SU-DHL-6 (cell line): ENCODE results near the gene BSG.
"Not testable (repeated sequence)": the region's sequence is repeated elsewhere in the genome, so short reads cannot be mapped to it uniquely, and the experiment has no call there.

ENCODE experiments used
- H2AFZ ChIP-seq: fragments of 200-600 bp; sonication (generic); 2 replicates; pipeline ENCODE4 v1.6.1; 2014; ENCODE audit warnings: low read depth, mild to moderate bottlenecking, moderate library complexity, mixed read lengths, antibody characterized with exemption, low read length; ENCODE audit not compliant: severe bottlenecking
- H3F3A ChIP-seq: fragments of 200-600 bp; shearing (Covaris generic); 2 replicates; pipeline ENCODE4 v1.6.0; 2016; ENCODE audit warnings: antibody characterized with exemption, mild to moderate bottlenecking; ENCODE audit not compliant: insufficient read depth
- H3K27ac ChIP-seq: fragments of 200-600 bp; sonication (generic); 2 replicates; pipeline ENCODE4 v1.5.1; 2016; ENCODE audit warnings: low read depth, mild to moderate bottlenecking, low read length, moderate library complexity, mixed read lengths
- H3K27me3 ChIP-seq: fragments of 200-600 bp; sonication (generic), shearing (Covaris generic); 2 replicates; pipeline ENCODE4 v1.6.0; 2014; ENCODE audit warnings: mild to moderate bottlenecking, low read length
- H3K36me3 ChIP-seq: fragments of 200-600 bp; sonication (generic); 2 replicates; pipeline ENCODE4 v1.6.1; 2014; ENCODE audit warnings: mild to moderate bottlenecking, low read length, mixed read lengths
- H3K4me2 ChIP-seq: fragments of 300-600, 200-600 bp; shearing (Covaris generic), sonication (generic); 2 replicates; pipeline ENCODE4 v1.6.0; 2014; ENCODE audit warnings: low read length, low read depth, mild to moderate bottlenecking; ENCODE audit not compliant: poor library complexity, severe bottlenecking
- H3K4me3 ChIP-seq: fragments of 200-600 bp; sonication (generic); 2 replicates; pipeline ENCODE4 v1.5.1; 2014; ENCODE audit warnings: antibody characterized with exemption, low read length, mild to moderate bottlenecking, mixed read lengths; ENCODE audit not compliant: insufficient read depth, poor library complexity, severe bottlenecking
- H3K79me2 ChIP-seq: fragments of 200-600 bp; sonication (generic); 2 replicates; pipeline ENCODE4 v1.6.1; 2014; ENCODE audit warnings: mild to moderate bottlenecking, low read length, moderate library complexity; ENCODE audit not compliant: insufficient read depth
- H3K9ac ChIP-seq: fragments of 200-600 bp; sonication (generic); 2 replicates; pipeline ENCODE4 v1.7.0; 2014; ENCODE audit warnings: mild to moderate bottlenecking, low read length
- H3K9me2 ChIP-seq: fragments of 200-600 bp; sonication (generic); replicated peaks from 2 replicates; pipeline ENCODE4 v1.6.1; 2014; ENCODE audit warnings: low read length; ENCODE audit not compliant: insufficient read depth
- H3K9me3 ChIP-seq: fragments of 200-600 bp; sonication (generic); 2 replicates; pipeline ENCODE4 v1.6.1; 2014; ENCODE audit warnings: low read length, mixed read lengths; ENCODE audit not compliant: insufficient read depth
- H4K20me1 ChIP-seq: fragments of 200-600 bp; sonication (generic); 2 replicates; pipeline ENCODE4 v1.6.1; 2014; ENCODE audit warnings: low read depth, mild to moderate bottlenecking, antibody characterized with exemption, low read length, moderate library complexity, mixed read lengths
- CTCF ChIP-seq: fragments of 200-600 bp; sonication (generic); IDR thresholded peaks from one replicate; pipeline ENCODE4 v1.5.1; 2017; ENCODE audit warnings: antibody characterized with exemption, mild to moderate bottlenecking, low read length, moderate library complexity; ENCODE audit not compliant: insufficient read depth, poor library complexity, severe bottlenecking
- EZH2phosphoT487 ChIP-seq: fragments of 200-600 bp; sonication (generic), shearing (Covaris generic); conservative IDR thresholded peaks from 2 replicates; pipeline ENCODE4 v1.6.1; 2018; ENCODE audit warnings: mild to moderate bottlenecking, antibody characterized with exemption, low read length, moderate library complexity, mixed read lengths

BSG gene

GRCh38 chr19:601790-602189 lies 29.4 kb downstream of the BSG start:
- TF ChIP-seq EZH2phosphoT487 (no peak), CTCF (no peak)

GRCh38 chr19:602391-603301 lies 30.2 kb downstream of the BSG start:
- Histone ChIP-seq H3K27ac (no peak overlapping the region), H2AFZ (no peak overlapping the region), H3F3A (no peaks in the 10 kb centered on the region), H3K9me2 (no peaks in the 10 kb centered on the region), H3K27me3 (no peaks in the 10 kb centered on the region), H3K36me3 (no peaks in the 10 kb centered on the region), H3K79me2 (no peaks in the 10 kb centered on the region), H3K4me2 (no peak overlapping the region), H4K20me1 (no peaks in the 10 kb centered on the region), H3K9ac (no peak overlapping the region), H3K9me3 (no peaks in the 10 kb centered on the region), H3K4me3 (no peak overlapping the region)
- TF ChIP-seq CTCF (no peak), EZH2phosphoT487 (no peak)

More at GRCh38 chr19:601790-602189, 29.4 kb downstream of the BSG start:
- no peaks in the 10 kb centered on the region for H3K27me3 ChIP-seq
- no peaks in the 10 kb centered on the region for H3K79me2 ChIP-seq
- no peak overlapping the region for H3K4me2 ChIP-seq
- no peaks in the 10 kb centered on the region for H4K20me1 ChIP-seq
- H3K9me2 ChIP-seq = no peaks in the 10 kb centered on the region
- H3K36me3 ChIP-seq = no peaks in the 10 kb centered on the region
- H3F3A ChIP-seq = no peaks in the 10 kb centered on the region
- H3K9me3 ChIP-seq = no peaks in the 10 kb centered on the region
- H2AFZ ChIP-seq = no peak overlapping the region
- H3K4me3 ChIP-seq = no peak overlapping the region
- no peak overlapping the region for H3K9ac ChIP-seq
- no peak overlapping the region for H3K27ac ChIP-seq

GRCh38 chr19:603302-603639 lies 30.9 kb downstream of the BSG start:
- H3K9ac ChIP-seq, H3K9me3 ChIP-seq, H3K4me3 ChIP-seq, H3F3A ChIP-seq, H3K9me2 ChIP-seq, H3K79me2 ChIP-seq, H3K27ac ChIP-seq, H3K4me2 ChIP-seq, H3K27me3 ChIP-seq, H4K20me1 ChIP-seq, H3K36me3 ChIP-seq, H2AFZ ChIP-seq: not testable (repeated sequence)

- not testable (repeated sequence) for H3K79me2 ChIP-seq, H3K9ac ChIP-seq, H3K9me2 ChIP-seq, H3K4me2 ChIP-seq, H3K9me3 ChIP-seq, H3K36me3 ChIP-seq, H2AFZ ChIP-seq, H3K27ac ChIP-seq, H3K4me3 ChIP-seq, H3K27me3 ChIP-seq, H4K20me1 ChIP-seq, H3F3A ChIP-seq
Measured at GRCh38 chr19:603779-604178, 31.4 kb downstream of the BSG start.
